K562 (cell line): Measurements from ENCODE around the gene CNTN2.

Experiments
- ADNP ChIP-seq: fragments of 200-800 bp; sonication (Bioruptor generic); IDR thresholded peaks from 2 replicates; pipeline ENCODE4 v1.6.1; 2016; ENCODE audit warnings: missing genetic modification characterization, missing compliant biosample characterization
- AFF4 ChIP-seq: sonication (generic); formaldehyde crosslinking; IDR thresholded peaks from 2 replicates; pipeline ENCODE4 v1.8.0; 2023; ENCODE audit warnings: mild to moderate bottlenecking, missing genetic modification reagents
- ELK1 ChIP-seq: sonication (generic); formaldehyde crosslinking; IDR thresholded peaks from 2 replicates; pipeline ENCODE4 v1.8.1; 2022; ENCODE audit warnings: missing genetic modification reagents
- SMC3 ChIP-seq: conservative IDR thresholded peaks from 2 replicates; pipeline ENCODE4 v1.6.1; 2011; ENCODE audit warnings: low read depth, low read length, improper control_type of control experiment; ENCODE audit not compliant: insufficient read depth
- TAF1 ChIP-seq: IDR thresholded peaks from 2 replicates; pipeline ENCODE4 v1.6.1; 2011; ENCODE audit warnings: mild to moderate bottlenecking, low read length, moderate library complexity; ENCODE audit not compliant: insufficient read depth, control insufficient read depth, severe bottlenecking; ENCODE audit errors: extremely low read depth
- ZKSCAN8 ChIP-seq: fragments of 200-800 bp; sonication (Bioruptor generic); IDR thresholded peaks from 2 replicates; pipeline ENCODE4 v1.6.1; 2016; ENCODE audit warnings: missing genetic modification characterization, missing compliant biosample characterization
- TF ChIP-seq, protein P1 (sequence below), 3 experiments: IDR thresholded peaks in 2 of 3; conservative IDR thresholded peaks in 1 of 3; 2 replicates each; pipeline ENCODE4 v1.5.1; 2011 to 2012; ENCODE audit warnings: low read length in 3 of 3, mild to moderate bottlenecking in 3 of 3, control low read depth in 2 of 3, improper control_type of control experiment in 1 of 3, inconsistent platforms in 1 of 3, low read depth in 1 of 3, mixed read lengths in 1 of 3, moderate library complexity in 1 of 3; ENCODE audit not compliant: insufficient read depth in 2 of 3

GRCh38 chr1:205064741-205065316 is 21.8 kb downstream of the CNTN2 start:
- no peak for TF ChIP-seq SMC3
- TF ChIP-seq, protein P1, sequence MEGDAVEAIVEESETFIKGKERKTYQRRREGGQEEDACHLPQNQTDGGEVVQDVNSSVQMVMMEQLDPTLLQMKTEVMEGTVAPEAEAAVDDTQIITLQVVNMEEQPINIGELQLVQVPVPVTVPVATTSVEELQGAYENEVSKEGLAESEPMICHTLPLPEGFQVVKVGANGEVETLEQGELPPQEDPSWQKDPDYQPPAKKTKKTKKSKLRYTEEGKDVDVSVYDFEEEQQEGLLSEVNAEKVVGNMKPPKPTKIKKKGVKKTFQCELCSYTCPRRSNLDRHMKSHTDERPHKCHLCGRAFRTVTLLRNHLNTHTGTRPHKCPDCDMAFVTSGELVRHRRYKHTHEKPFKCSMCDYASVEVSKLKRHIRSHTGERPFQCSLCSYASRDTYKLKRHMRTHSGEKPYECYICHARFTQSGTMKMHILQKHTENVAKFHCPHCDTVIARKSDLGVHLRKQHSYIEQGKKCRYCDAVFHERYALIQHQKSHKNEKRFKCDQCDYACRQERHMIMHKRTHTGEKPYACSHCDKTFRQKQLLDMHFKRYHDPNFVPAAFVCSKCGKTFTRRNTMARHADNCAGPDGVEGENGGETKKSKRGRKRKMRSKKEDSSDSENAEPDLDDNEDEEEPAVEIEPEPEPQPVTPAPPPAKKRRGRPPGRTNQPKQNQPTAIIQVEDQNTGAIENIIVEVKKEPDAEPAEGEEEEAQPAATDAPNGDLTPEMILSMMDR (IDR thresholded peaks at IDR 0.05 in 2 of 3, conservative IDR thresholded peaks at IDR 0.05 in 1 of 3; ENCODE audit: insufficient read depth in 2 of 3, low read depth in 1 of 3, low read length in 3 of 3) = no peak
- TF ChIP-seq ZKSCAN8 (CRISPR knock-in tag) = no peak
- TF ChIP-seq TAF1 = no peak
- TF ChIP-seq ADNP (tag) = no peak
- no peak for TF ChIP-seq AFF4
- TF ChIP-seq ELK1 (CRISPR knock-in tag) = no peak
